Liver (tissue), 9 donors: ENCODE results near the gene B4GALNT3. TPM values are rescaled to one million over a fixed set of nuclear protein-coding genes. Genes with fewer than 3 reads are reported as not detected.
A peak's percentile ranks its signal among the peaks of the same experiment; 100 is the strongest.

Source experiments
- DNase-seq: peaks from one replicate; pipeline ENCODE4 v3.0.0-alpha.2; 2017; ENCODE audit warnings: low spot score
- H3K27ac ChIP-seq, 2 donors: one replicate each; pipeline ENCODE4 v1.7.0; 2013; ENCODE audit warnings: inconsistent platforms in 2 of 2, low read length in 2 of 2, control low read depth in 1 of 2, low read depth in 1 of 2, mild to moderate bottlenecking in 1 of 2
- H3K27me3 ChIP-seq, 4 donors: one replicate each; pipeline versions ENCODE4 v1.6.1 to v1.7.0; 2013; ENCODE audit warnings: low read length in 3 of 4, inconsistent platforms in 1 of 4, mild to moderate bottlenecking in 1 of 4, moderate library complexity in 1 of 4; ENCODE audit not compliant: control insufficient read depth in 4 of 4, insufficient read depth in 4 of 4
- H3K36me3 ChIP-seq, 4 donors: one replicate each; pipeline versions ENCODE4 v1.6.1 to v1.7.0; 2013; ENCODE audit warnings: low read length in 3 of 4, mild to moderate bottlenecking in 3 of 4, low read depth in 1 of 4, moderate library complexity in 1 of 4; ENCODE audit not compliant: control insufficient read depth in 4 of 4, insufficient read depth in 3 of 4
- H3K4me1 ChIP-seq, 4 donors: one replicate each; pipeline versions ENCODE4 v1.6.1 to v1.7.0; 2013; ENCODE audit warnings: low read length in 3 of 4, mild to moderate bottlenecking in 3 of 4, moderate library complexity in 1 of 4; ENCODE audit not compliant: control insufficient read depth in 4 of 4, insufficient read depth in 4 of 4
- H3K4me3 ChIP-seq, 3 donors: one replicate each; pipeline versions ENCODE4 v1.6.1 to v1.7.0; 2013; ENCODE audit warnings: low read length in 3 of 3, control low read depth in 1 of 3, low read depth in 1 of 3, mild to moderate bottlenecking in 1 of 3
- H3K9ac ChIP-seq, 2 donors: one replicate each; pipeline ENCODE4 v1.7.0; 2013; ENCODE audit warnings: low read length in 2 of 2, mild to moderate bottlenecking in 2 of 2, moderate library complexity in 2 of 2, control low read depth in 1 of 2, low read depth in 1 of 2
- H3K9me3 ChIP-seq, 4 donors: one replicate each; pipeline versions ENCODE4 v1.6.1 to v1.7.0; 2013; ENCODE audit warnings: low read length in 3 of 4; ENCODE audit not compliant: control insufficient read depth in 4 of 4
- EGR1 ChIP-seq, 2 donors: IDR thresholded peaks; 2 replicates each; pipeline ENCODE4 v1.6.1; 2016 to 2018; ENCODE audit warnings: antibody characterized with exemption in 2 of 2, low read depth in 2 of 2
- FOXA1 ChIP-seq: IDR thresholded peaks from 2 replicates; pipeline ENCODE4 v1.6.1; 2016; ENCODE audit warnings: antibody characterized with exemption
- FOXA2 ChIP-seq: IDR thresholded peaks from 2 replicates; pipeline ENCODE4 v1.6.1; 2016; ENCODE audit warnings: antibody characterized with exemption
- GABPA ChIP-seq, 2 donors: IDR thresholded peaks in 1 of 2; conservative IDR thresholded peaks in 1 of 2; 2 replicates each; pipeline ENCODE4 v1.6.1; 2016; ENCODE audit warnings: antibody characterized with exemption in 2 of 2, mild to moderate bottlenecking in 1 of 2, moderate library complexity in 1 of 2
- HNF4A ChIP-seq, 2 donors: conservative IDR thresholded peaks; 2 replicates each; pipeline ENCODE4 v1.6.1; 2016; ENCODE audit warnings: antibody characterized with exemption in 2 of 2, mild to moderate bottlenecking in 2 of 2
- HNF4G ChIP-seq: IDR thresholded peaks from 2 replicates; pipeline ENCODE4 v1.6.1; 2016; ENCODE audit warnings: antibody characterized with exemption
- JUND ChIP-seq, 2 donors: IDR thresholded peaks; 2 replicates each; pipeline ENCODE4 v1.6.1; 2016; ENCODE audit warnings: antibody characterized with exemption in 2 of 2
- NR2F2 ChIP-seq: IDR thresholded peaks from 2 replicates; pipeline ENCODE4 v1.6.1; 2016; ENCODE audit warnings: antibody characterized with exemption
- RAD21 ChIP-seq, 2 donors: IDR thresholded peaks; 2 replicates each; pipeline ENCODE4 v1.6.1; 2016; ENCODE audit warnings: antibody characterized with exemption in 2 of 2, mild to moderate bottlenecking in 2 of 2
- RXRA ChIP-seq, 2 donors: IDR thresholded peaks; 2 replicates each; pipeline ENCODE4 v1.6.1; 2017 to 2018; ENCODE audit warnings: antibody characterized with exemption in 2 of 2, mild to moderate bottlenecking in 1 of 2
- SP1 ChIP-seq: IDR thresholded peaks from 2 replicates; pipeline ENCODE4 v1.6.1; 2018; ENCODE audit warnings: antibody characterized with exemption, mild to moderate bottlenecking
- TAF1 ChIP-seq: conservative IDR thresholded peaks from 2 replicates; pipeline ENCODE4 v1.6.1; 2016; ENCODE audit warnings: antibody characterized with exemption, mild to moderate bottlenecking
- YY1 ChIP-seq: IDR thresholded peaks from 2 replicates; pipeline ENCODE4 v1.6.1; 2016; ENCODE audit warnings: antibody characterized with exemption, mild to moderate bottlenecking
- WGBS: extraction: QIAGEN DNeasy Blood & Tissue Kit; methylation state at CpG from one replicate; pipeline ENCODE4 v1.1.7; 2013; 5-methylcytosine and 5-hydroxymethylcytosine counted together
- polyA plus RNA-seq, 2 donors: library from polyadenylated mRNA; stranded (reverse) in 1 of 2; unstranded in 1 of 2; fragments of 200-250 nt in 1 of 2; fragments of >200 nt in 1 of 2; fragmentation: Nextera tagmentation in 1 of 2; extraction: Ambion mirVana in 1 of 2; gene quantifications; one replicate each; pipeline versions ENCODE4 v1.2.1 to v1.2.3, GENCODE V29; 2013 to 2015
- total RNA-seq, 2 donors: library from RNA; depleted of rRNA; stranded (reverse); fragments of >200 nt; gene quantifications; one replicate each; pipeline ENCODE4 v1.2.3, GENCODE V29; 2014
- TF ChIP-seq, protein P1 (sequence below): IDR thresholded peaks from 2 replicates; pipeline ENCODE4 v1.6.1; 2016; ENCODE audit warnings: antibody characterized with exemption, mild to moderate bottlenecking
- TF ChIP-seq, protein P2 (sequence below): IDR thresholded peaks from 2 replicates; pipeline ENCODE4 v1.6.1; 2016; ENCODE audit warnings: antibody characterized with exemption
- TF ChIP-seq, protein P3 (sequence below): IDR thresholded peaks from 2 replicates; pipeline ENCODE4 v1.6.1; 2016; ENCODE audit warnings: antibody characterized with exemption
- TF ChIP-seq, protein P4 (sequence below): IDR thresholded peaks from 2 replicates; pipeline ENCODE4 v1.6.1; 2016; ENCODE audit warnings: antibody characterized with exemption
- TF ChIP-seq, protein P5 (sequence below): fragments of 150-350 bp; IDR thresholded peaks from 2 replicates; pipeline ENCODE4 v1.5.1; 2017; ENCODE audit warnings: improper control_type of control experiment, low read depth, low read length; ENCODE audit not compliant: missing input control
- donor health status: healthy.
- donor health status: healthy.
- donor health status: healthy.
- donor health status: healthy.
- donor health status: healthy.

B4GALNT3 gene
- total and polyA plus RNA-seq, 4 donors = 0.09 to 0.25 (median 0.14) TPM; not detected in 1

DNA sequence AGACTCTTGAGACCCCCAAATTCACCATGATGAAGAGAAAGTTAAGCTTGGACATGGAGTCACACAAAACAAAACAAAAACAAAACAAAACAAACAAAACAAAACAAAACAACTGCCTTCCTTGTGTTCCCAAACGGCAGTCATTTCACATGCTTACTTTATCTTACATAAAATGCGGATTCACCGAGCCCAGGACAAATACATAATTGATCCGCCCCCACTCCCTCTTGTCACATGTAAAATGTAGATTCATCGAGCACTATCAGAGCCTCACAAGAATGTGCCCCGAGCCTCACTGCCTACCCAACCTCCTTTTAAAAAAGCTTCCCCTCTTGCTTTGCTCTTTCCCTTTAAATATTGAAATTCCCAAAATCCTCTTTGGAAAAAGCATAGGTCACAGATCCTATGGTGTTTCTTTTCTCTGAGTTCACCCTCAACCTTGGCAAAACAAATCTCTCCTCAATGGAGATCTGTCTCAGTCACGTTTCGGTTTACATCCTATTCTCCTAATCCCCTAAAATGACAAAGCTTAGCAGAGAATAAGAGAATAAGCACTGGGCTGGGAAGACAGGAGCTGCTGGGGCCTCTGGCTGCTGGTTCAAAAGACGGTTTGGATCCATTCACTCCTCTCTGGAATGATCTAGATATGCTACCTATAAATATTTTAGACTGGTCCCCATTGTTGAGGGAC, 119.8 kb downstream of the B4GALNT3 start:
- TF ChIP-seq YY1 (no peak), HNF4A (conservative IDR thresholded peaks at IDR 0.05) (no peak)
- TF ChIP-seq, protein P1, sequence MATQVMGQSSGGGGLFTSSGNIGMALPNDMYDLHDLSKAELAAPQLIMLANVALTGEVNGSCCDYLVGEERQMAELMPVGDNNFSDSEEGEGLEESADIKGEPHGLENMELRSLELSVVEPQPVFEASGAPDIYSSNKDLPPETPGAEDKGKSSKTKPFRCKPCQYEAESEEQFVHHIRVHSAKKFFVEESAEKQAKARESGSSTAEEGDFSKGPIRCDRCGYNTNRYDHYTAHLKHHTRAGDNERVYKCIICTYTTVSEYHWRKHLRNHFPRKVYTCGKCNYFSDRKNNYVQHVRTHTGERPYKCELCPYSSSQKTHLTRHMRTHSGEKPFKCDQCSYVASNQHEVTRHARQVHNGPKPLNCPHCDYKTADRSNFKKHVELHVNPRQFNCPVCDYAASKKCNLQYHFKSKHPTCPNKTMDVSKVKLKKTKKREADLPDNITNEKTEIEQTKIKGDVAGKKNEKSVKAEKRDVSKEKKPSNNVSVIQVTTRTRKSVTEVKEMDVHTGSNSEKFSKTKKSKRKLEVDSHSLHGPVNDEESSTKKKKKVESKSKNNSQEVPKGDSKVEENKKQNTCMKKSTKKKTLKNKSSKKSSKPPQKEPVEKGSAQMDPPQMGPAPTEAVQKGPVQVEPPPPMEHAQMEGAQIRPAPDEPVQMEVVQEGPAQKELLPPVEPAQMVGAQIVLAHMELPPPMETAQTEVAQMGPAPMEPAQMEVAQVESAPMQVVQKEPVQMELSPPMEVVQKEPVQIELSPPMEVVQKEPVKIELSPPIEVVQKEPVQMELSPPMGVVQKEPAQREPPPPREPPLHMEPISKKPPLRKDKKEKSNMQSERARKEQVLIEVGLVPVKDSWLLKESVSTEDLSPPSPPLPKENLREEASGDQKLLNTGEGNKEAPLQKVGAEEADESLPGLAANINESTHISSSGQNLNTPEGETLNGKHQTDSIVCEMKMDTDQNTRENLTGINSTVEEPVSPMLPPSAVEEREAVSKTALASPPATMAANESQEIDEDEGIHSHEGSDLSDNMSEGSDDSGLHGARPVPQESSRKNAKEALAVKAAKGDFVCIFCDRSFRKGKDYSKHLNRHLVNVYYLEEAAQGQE = no peak
- no peaks in the 10 kb centered on the region for H3K9me3 ChIP-seq
- no peak overlapping the region for H3K27ac ChIP-seq
- peak overlapping the region in 1 of 2 donors; percentile 28 for H3K9ac ChIP-seq
- H3K4me3 ChIP-seq = no peak overlapping the region
- no peaks in the 10 kb centered on the region for H3K27me3 ChIP-seq
- no peak for DNase-seq
- peaks cover 14 to 54% (median 42%) of the 10 kb centered on the region in 4 donors for H3K4me1 ChIP-seq
- no peaks in the 10 kb centered on the region for H3K36me3 ChIP-seq
- WGBS = 78% methylated on average over 9 of the region's 9 CpGs

DNA sequence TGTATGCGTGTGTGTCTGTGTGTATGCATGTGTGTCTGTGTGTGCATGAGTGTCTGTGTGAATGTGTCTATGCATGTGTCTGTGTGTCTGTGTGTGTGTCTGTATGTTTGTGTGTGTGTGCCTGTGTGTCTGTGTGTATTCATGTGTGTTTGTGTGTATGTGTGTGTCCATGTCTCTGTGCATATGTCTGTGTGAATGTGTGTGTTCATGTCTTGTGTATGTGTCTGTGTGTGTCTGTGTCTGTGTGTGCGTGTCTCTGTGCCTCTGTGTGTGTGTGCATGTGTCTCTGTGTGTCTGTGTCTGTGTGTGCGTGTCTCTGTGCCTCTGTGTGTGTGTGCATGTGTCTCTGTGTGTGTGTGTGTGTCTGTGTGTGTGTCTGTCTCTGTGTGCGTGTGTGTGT, 121.1 kb downstream of the B4GALNT3 start:
- Histone ChIP-seq H3K27ac (no peak overlapping the region), H3K4me3 (no peak overlapping the region), H3K4me1 (peaks cover 19 to 57% (median 41%) of the 10 kb centered on the region in 4 donors), H3K27me3 (no peaks in the 10 kb centered on the region), H3K36me3 (no peaks in the 10 kb centered on the region), H3K9me3 (no peaks in the 10 kb centered on the region), H3K9ac (no peak overlapping the region)
- no peak for DNase-seq
- TF ChIP-seq GABPA (IDR thresholded peaks at IDR 0.05 in 1 of 2, conservative IDR thresholded peaks at IDR 0.05 in 1 of 2) = no peak
- TF ChIP-seq EGR1 (IDR thresholded peaks at IDR 0.05; ENCODE audit: low read depth in 2 of 2) = no peak
- TF ChIP-seq, protein P2, sequence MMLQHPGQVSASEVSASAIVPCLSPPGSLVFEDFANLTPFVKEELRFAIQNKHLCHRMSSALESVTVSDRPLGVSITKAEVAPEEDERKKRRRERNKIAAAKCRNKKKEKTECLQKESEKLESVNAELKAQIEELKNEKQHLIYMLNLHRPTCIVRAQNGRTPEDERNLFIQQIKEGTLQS = no peak
- no peak for TF ChIP-seq YY1
- no peak for TF ChIP-seq HNF4G
- TF ChIP-seq, protein P3, sequence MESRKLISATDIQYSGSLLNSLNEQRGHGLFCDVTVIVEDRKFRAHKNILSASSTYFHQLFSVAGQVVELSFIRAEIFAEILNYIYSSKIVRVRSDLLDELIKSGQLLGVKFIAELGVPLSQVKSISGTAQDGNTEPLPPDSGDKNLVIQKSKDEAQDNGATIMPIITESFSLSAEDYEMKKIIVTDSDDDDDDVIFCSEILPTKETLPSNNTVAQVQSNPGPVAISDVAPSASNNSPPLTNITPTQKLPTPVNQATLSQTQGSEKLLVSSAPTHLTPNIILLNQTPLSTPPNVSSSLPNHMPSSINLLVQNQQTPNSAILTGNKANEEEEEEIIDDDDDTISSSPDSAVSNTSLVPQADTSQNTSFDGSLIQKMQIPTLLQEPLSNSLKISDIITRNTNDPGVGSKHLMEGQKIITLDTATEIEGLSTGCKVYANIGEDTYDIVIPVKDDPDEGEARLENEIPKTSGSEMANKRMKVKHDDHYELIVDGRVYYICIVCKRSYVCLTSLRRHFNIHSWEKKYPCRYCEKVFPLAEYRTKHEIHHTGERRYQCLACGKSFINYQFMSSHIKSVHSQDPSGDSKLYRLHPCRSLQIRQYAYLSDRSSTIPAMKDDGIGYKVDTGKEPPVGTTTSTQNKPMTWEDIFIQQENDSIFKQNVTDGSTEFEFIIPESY = no peak
- TF ChIP-seq FOXA2 = no peak
- TF ChIP-seq, protein P4, sequence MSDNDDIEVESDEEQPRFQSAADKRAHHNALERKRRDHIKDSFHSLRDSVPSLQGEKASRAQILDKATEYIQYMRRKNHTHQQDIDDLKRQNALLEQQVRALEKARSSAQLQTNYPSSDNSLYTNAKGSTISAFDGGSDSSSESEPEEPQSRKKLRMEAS = no peak
- TF ChIP-seq, protein P5, sequence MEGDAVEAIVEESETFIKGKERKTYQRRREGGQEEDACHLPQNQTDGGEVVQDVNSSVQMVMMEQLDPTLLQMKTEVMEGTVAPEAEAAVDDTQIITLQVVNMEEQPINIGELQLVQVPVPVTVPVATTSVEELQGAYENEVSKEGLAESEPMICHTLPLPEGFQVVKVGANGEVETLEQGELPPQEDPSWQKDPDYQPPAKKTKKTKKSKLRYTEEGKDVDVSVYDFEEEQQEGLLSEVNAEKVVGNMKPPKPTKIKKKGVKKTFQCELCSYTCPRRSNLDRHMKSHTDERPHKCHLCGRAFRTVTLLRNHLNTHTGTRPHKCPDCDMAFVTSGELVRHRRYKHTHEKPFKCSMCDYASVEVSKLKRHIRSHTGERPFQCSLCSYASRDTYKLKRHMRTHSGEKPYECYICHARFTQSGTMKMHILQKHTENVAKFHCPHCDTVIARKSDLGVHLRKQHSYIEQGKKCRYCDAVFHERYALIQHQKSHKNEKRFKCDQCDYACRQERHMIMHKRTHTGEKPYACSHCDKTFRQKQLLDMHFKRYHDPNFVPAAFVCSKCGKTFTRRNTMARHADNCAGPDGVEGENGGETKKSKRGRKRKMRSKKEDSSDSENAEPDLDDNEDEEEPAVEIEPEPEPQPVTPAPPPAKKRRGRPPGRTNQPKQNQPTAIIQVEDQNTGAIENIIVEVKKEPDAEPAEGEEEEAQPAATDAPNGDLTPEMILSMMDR = no peak
- TF ChIP-seq RAD21 (IDR thresholded peaks at IDR 0.05) = no peak
- TF ChIP-seq FOXA1 = no peak
- no peak for TF ChIP-seq RXRA (IDR thresholded peaks at IDR 0.05)
- TF ChIP-seq JUND (IDR thresholded peaks at IDR 0.05) = no peak
- TF ChIP-seq, protein P1 = no peak
- no peak for TF ChIP-seq TAF1
- TF ChIP-seq SP1 = no peak
- no peak for TF ChIP-seq HNF4A (conservative IDR thresholded peaks at IDR 0.05)
- no peak for TF ChIP-seq NR2F2
- 91% methylated on average over 4 of the region's 4 CpGs for WGBS
